Right cardiac atrium (tissue), 5 donors: ENCODE data around the gene MBLAC2. TPM values are rescaled to one million over a fixed set of nuclear protein-coding genes. Genes with fewer than 3 reads are reported as not detected.
A peak's percentile ranks its signal among the peaks of the same experiment; 100 is the strongest.

Source experiments
- ATAC-seq, 2 donors: fragments of 200-7000 bp; cut with Tn5 transposase; one replicate each; pipeline versions ENCODE4 v1.8.0 to v1.9.1; 2020; ENCODE audit warnings: moderate library complexity in 2 of 2, mild to moderate bottlenecking in 1 of 2
- DNase-seq, 3 donors: peaks; one replicate each; pipeline ENCODE4 v3.0.0-alpha.2; 2020
- H3K27ac ChIP-seq: one replicate; pipeline ENCODE4 v1.5.1; 2013; ENCODE audit warnings: mild to moderate bottlenecking, low read length, control low read depth, moderate library complexity
- H3K27me3 ChIP-seq: one replicate; pipeline ENCODE4 v1.6.1; 2013; ENCODE audit not compliant: control insufficient read depth, insufficient read depth
- H3K4me1 ChIP-seq: one replicate; pipeline ENCODE4 v1.6.1; 2013; ENCODE audit warnings: low read length; ENCODE audit not compliant: control insufficient read depth, insufficient read depth
- H3K4me3 ChIP-seq: one replicate; pipeline ENCODE4 v1.5.1; 2013; ENCODE audit warnings: low read length, control low read depth
- H3K9me3 ChIP-seq: one replicate; pipeline ENCODE4 v1.6.1; 2013; ENCODE audit warnings: low read length; ENCODE audit not compliant: control insufficient read depth
- WGBS: extraction: QIAGEN DNeasy Blood & Tissue Kit; methylation state at CpG from one replicate; pipeline ENCODE4 v1.1.7; 2013; 5-methylcytosine and 5-hydroxymethylcytosine counted together
- intact Hi-C, 4 donors: fragments of 100-400 bp; cut with DNase I; formaldehyde crosslinking; loops; one replicate each; pipeline versions ENCODE4 v1.11.0 to v1.14.0; 2022 to 2023
- polyA plus RNA-seq: library from polyadenylated mRNA; stranded (reverse); fragments of 200-250 nt; gene quantifications from one replicate; pipeline ENCODE4 v1.2.3, GENCODE V29; 2013
- total RNA-seq, 4 donors: library from RNA; stranded (reverse); fragmentation: NEBNext Ultra II Directional; extraction: Animal tissue kit (Norgen Biotek cat#: 25700); gene quantifications; one replicate each; pipeline ENCODE4 v1.2.1, GENCODE V29; 2021
- donor health status: healthy with polysubstance abuse.
- donor health status: DM: no; HTN: yes; CAD: no.
- donor health status: DM: no; HTN: no; CAD: no.
- donor health status: DM: no; HTN: yes; CAD: no; lungs with severe emphysema.
- donor health status: DM: yes; HTN: yes; CAD: no.

MBLAC2 gene
- total and polyA plus RNA-seq, 5 donors: 2.3 to 4.6 (median 4.2) TPM

DNA sequence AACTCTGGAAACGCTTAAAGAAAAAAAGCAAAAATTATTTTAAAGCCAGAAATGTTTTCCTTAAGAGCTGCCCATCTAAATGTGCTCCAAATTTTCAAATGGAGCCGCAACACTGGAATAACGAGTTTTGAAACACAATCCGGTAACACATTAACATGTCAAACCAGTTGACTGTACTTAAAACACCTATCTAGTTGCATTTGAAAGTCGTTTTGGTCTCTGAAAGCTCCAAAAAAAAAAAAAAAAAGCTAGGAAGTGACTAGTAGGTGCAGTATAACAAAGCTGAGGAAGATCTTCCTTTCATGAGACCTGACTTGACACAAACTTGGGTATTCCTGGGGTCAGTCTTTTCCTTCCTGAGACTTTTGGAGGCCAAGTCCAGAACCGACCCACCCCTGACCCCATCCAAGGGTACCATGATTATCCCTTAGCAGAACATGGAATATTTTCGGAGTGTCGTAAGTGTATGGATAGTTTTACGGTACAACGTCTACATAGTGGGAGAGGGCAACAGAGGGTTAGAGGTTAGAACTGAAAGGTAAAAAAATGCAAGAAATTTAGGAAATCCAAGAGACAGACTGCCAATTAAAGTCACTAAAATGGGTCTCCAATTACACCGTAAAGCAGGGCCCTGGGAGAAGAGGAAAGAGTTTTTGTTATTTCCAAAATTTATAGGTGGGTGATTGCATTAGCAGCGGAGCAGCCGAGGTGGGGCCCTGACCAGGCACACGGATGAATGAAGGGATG is 65.8 kb downstream of the MBLAC2 start:
- DNase-seq: no peak
- ATAC-seq: no peak
- intact Hi-C loops: no loop called here
- WGBS: 16% methylated on average over 14 of the region's 14 CpGs
- H3K9me3 ChIP-seq: no peaks in the 10 kb centered on the region
- peak overlapping the region; percentile 59 for H3K4me3 ChIP-seq
- H3K27me3 ChIP-seq: no peaks in the 10 kb centered on the region
- H3K4me1 ChIP-seq: no peaks in the 10 kb centered on the region
- peak overlapping the region; percentile 94 for H3K27ac ChIP-seq

Other genes starting within 250 kb of the MBLAC2 start
- 10 to 100 TPM; 17.6 to 30.7 (median 22.8) TPM for gene CETN3, start 65.0 kb downstream of the MBLAC2 start, total RNA-seq
- gene CETN3, start 65.0 kb downstream of the MBLAC2 start, polyA plus RNA-seq: 37.8 TPM
- gene POLR3G, start 93 bp upstream of the MBLAC2 start, total RNA-seq: 1 to 10 TPM in 1 of 4 donors, under 1 TPM in 3; 0.83 to 1.4 (median 0.97) TPM
- 0.52 TPM for gene POLR3G, start 93 bp upstream of the MBLAC2 start, polyA plus RNA-seq
- 10 to 100 TPM; 19.5 to 34.0 (median 24.9) TPM for gene LYSMD3, start 54.8 kb upstream of the MBLAC2 start, total RNA-seq
- 10.6 TPM for gene LYSMD3, start 54.8 kb upstream of the MBLAC2 start, polyA plus RNA-seq
- gene ADGRV1, start 84.0 kb upstream of the MBLAC2 start, total RNA-seq: 1 to 10 TPM in 1 of 4 donors, under 1 TPM in 3; 0.26 to 1.1 (median 0.52) TPM
- 0.05 TPM for gene ADGRV1, start 84.0 kb upstream of the MBLAC2 start, polyA plus RNA-seq